LNCaP clone FGC (cell line): ENCODE data around the gene MYADM.
A peak's percentile ranks its signal among the peaks of the same experiment; 100 is the strongest.

Source experiments
- DNase-seq: peaks from one replicate; pipeline ENCODE4 v3.0.0-alpha.2; 2011; ENCODE audit warnings: low read depth
- H3K4me3 ChIP-seq: 2 replicates; pipeline ENCODE4 v1.5.1; 2011; ENCODE audit warnings: mild to moderate bottlenecking, low read depth, low read length, control low read depth
- CTCF ChIP-seq: IDR thresholded peaks from 2 replicates; pipeline ENCODE4 v1.5.1; 2012; ENCODE audit warnings: mild to moderate bottlenecking; ENCODE audit not compliant: control insufficient read depth, insufficient read depth; ENCODE audit errors: extremely low read depth

MYADM gene

GRCh38 chr19:53876651-53877224 is 9.1 kb downstream of the MYADM start:
- H3K4me3 ChIP-seq: no peak overlapping the region
- TF ChIP-seq CTCF: no peak
- no peak for DNase-seq

GRCh38 chr19:53877361-53877766 is 9.7 kb downstream of the MYADM start:
- TF ChIP-seq CTCF: no peak
- DNase-seq: no peak
- H3K4me3 ChIP-seq: no peak overlapping the region

DNA sequence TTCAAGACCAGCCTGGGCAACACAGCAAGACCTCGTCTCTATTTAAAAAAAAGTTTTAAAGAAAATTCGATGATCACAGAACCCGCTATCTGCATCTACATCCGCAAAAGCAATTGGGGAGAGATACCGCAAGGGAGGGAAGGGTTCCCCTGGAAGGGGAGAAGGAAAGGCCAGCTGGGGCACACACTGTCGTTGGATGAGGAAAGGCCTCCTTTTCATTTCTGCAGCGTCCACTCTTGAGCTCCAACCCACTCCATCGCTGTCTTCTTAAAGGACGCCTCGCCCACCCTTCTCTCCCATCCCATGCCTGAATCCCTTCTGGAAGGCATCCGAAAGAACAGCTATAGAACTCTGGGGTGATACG is 11.1 kb downstream of the MYADM start:
- no peak for DNase-seq
- peak overlapping the region; percentile 60 for H3K4me3 ChIP-seq
- no peak for TF ChIP-seq CTCF

- DNase-seq: no peak
- H3K4me3 ChIP-seq: peak overlapping the region; percentile 60
Observed at GRCh38 chr19:53879140-53880081, 11.7 kb downstream of the MYADM start.

DNA sequence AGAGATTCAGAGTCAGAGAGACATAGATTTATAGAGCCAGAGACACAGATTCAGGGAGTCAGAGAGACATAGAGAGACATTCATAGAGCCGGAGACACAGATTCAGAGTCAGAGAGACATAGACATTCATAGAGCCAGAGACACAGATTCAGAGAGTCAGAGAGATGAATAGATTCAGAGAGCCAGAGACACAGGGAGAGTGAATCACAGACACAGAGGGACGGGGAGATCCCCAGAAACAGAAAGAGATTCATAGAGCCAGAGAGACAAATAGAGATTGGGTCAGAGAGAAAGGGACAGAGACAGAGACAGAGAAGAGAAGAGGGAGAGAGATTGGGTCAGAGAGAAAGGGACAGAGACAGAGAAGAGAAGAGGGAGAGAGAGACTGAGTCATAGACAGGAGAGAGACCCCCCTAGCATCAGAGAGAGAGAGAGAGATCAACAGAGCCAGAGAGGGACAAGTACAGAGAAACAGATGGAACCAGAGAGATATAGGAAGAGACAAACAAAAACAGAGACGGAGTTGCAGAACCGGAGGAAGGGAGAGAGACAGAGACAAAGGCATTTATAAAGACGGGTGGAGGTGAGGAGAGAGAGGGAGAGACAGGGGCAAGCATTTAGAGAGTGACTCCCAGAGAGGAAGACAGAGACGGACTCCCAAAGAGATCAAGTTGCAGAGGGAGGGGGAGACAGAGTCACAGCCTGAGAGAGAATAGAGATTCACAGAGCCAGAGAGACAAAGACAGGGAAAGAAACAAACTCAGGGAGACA is 13.2 kb downstream of the MYADM start:
- DNase-seq: no peak
- no peak overlapping the region for H3K4me3 ChIP-seq
- no peak for TF ChIP-seq CTCF

More at GRCh38 chr19:53879140-53880081, 11.7 kb downstream of the MYADM start:
- TF ChIP-seq CTCF: no peak

- TF ChIP-seq CTCF: peak; percentile 58
- 0 out of 2 replicates have a peak within 1 kb of the TSS, but pooled peaks have one; percentile 9 for H3K4me3 ChIP-seq
- no peak for DNase-seq
Observed at GRCh38 chr19:53881482-53882390, 14.1 kb downstream of the MYADM start, which contains the start of gene PRKCG. Gene PRKCG, plus strand, starts transcription at chr19:53882197. Its CDS starts 298 bp downstream, at chr19:53882495.
